IMR-90 (cell line): ENCODE measurements around the gene SLC26A4. TPM values are rescaled to one million over a fixed set of nuclear protein-coding genes. Genes with fewer than 3 reads are reported as not detected.

ENCODE experiments used
- ATAC-seq: fragments of 200-7000 bp; cut with Tn5 transposase; 2 replicates; pipeline ENCODE4 v1.9.1; 2020; ENCODE audit warnings: low read depth, mild to moderate bottlenecking, moderate library complexity
- BruUV-seq: library from RNA; stranded (reverse); fragments of 400-500 nt; replicated peaks from 2 replicates; lab custom pipeline; 2021; lab: Mats Ljungman, UMichigan
- CTCF ChIA-PET: fragments of 300-600 bp; formaldehyde crosslinking; extraction: SDS; loops from one replicate; lab custom pipeline; 2021; ENCODE audit warnings: antibody characterized with exemption; lab: Yijun Ruan, JAX
- POLR2A ChIA-PET: fragments of 300-600 bp; sonication (Branson Sonifier 250); formaldehyde crosslinking; loops from one replicate; lab custom pipeline; 2022; ENCODE audit warnings: antibody characterized with exemption; ENCODE audit not compliant: unreplicated experiment; lab: Charles Lee
- DNase-seq: peaks from one replicate; pipeline ENCODE4 v3.0.0; 2013
- H2AFZ ChIP-seq: replicated peaks from 2 replicates; pipeline ENCODE3; 2013; ENCODE audit warnings: low read length, mild to moderate bottlenecking; ENCODE audit not compliant: poor library complexity
- H2AK5ac ChIP-seq: 2 replicates; pipeline ENCODE4 v1.6.1; 2013; ENCODE audit warnings: low read depth, low read length, inconsistent platforms
- H2AK9ac ChIP-seq: replicated peaks from 2 replicates; pipeline ENCODE3; 2013; ENCODE audit warnings: mild to moderate bottlenecking, low read depth, low read length, moderate library complexity; ENCODE audit not compliant: poor library complexity
- H2BK120ac ChIP-seq: 2 replicates; pipeline ENCODE4 v1.6.1; 2013; ENCODE audit warnings: low read depth, low read length, inconsistent platforms
- H2BK15ac ChIP-seq: 3 replicates; pipeline ENCODE4 v1.6.1; 2013; ENCODE audit warnings: low read depth, low read length, inconsistent platforms
- H2BK20ac ChIP-seq: 2 replicates; pipeline ENCODE4 v1.6.1; 2013; ENCODE audit warnings: low read depth, mild to moderate bottlenecking, inconsistent platforms, low read length, moderate library complexity
- H2BK5ac ChIP-seq: 2 replicates; pipeline ENCODE4 v1.6.1; 2013; ENCODE audit warnings: mild to moderate bottlenecking, low read depth, low read length, inconsistent platforms; ENCODE audit not compliant: poor library complexity, severe bottlenecking
- H3K14ac ChIP-seq: replicated peaks from 2 replicates; pipeline ENCODE4 v1.6.1; 2013; ENCODE audit warnings: low read depth, low read length, inconsistent platforms
- H3K18ac ChIP-seq: 2 replicates; pipeline ENCODE4 v1.6.1; 2013; ENCODE audit warnings: low read depth, low read length, control low read depth
- H3K23ac ChIP-seq: 2 replicates; pipeline ENCODE4 v1.6.1; 2013; ENCODE audit warnings: low read depth, low read length, inconsistent platforms
- H3K27ac ChIP-seq: 2 replicates; pipeline ENCODE4 v1.5.1; 2013; ENCODE audit warnings: mild to moderate bottlenecking, control low read depth, low read length; ENCODE audit not compliant: insufficient read depth
- H3K27me3 ChIP-seq: 2 replicates; pipeline ENCODE4 v1.6.1; 2013; ENCODE audit warnings: low read length; ENCODE audit not compliant: control insufficient read depth, insufficient read depth
- H3K36me3 ChIP-seq: 2 replicates; pipeline ENCODE4 v1.6.1; 2013; ENCODE audit warnings: low read length, mixed read lengths; ENCODE audit not compliant: control insufficient read depth, insufficient read depth
- H3K4ac ChIP-seq: 2 replicates; pipeline ENCODE4 v1.6.1; 2013; ENCODE audit warnings: low read depth, low read length, inconsistent platforms
- H3K4me1 ChIP-seq: 2 replicates; pipeline ENCODE4 v1.6.1; 2013; ENCODE audit warnings: low read length, mixed read lengths; ENCODE audit not compliant: control insufficient read depth, insufficient read depth
- H3K4me2 ChIP-seq: 2 replicates; pipeline ENCODE4 v1.6.1; 2013; ENCODE audit warnings: low read depth, mild to moderate bottlenecking, control low read depth, low read length, moderate library complexity
- H3K4me3 ChIP-seq: 2 replicates; pipeline ENCODE4 v1.5.1; 2013; ENCODE audit warnings: low read depth, mild to moderate bottlenecking, control low read depth, low read length, moderate library complexity; ENCODE audit not compliant: insufficient read depth
- H3K56ac ChIP-seq: 2 replicates; pipeline ENCODE4 v1.6.1; 2013; ENCODE audit warnings: low read length, inconsistent platforms; ENCODE audit not compliant: insufficient read depth; ENCODE audit errors: extremely low read depth
- H3K79me1 ChIP-seq, 2 experiments: 2 replicates each; pipeline ENCODE4 v1.6.1; 2013; ENCODE audit warnings: low read length in 2 of 2, inconsistent platforms in 1 of 2, low read depth in 1 of 2
- H3K9ac ChIP-seq: 2 replicates; pipeline ENCODE4 v1.6.1; 2013; ENCODE audit warnings: low read depth, low read length, control low read depth
- H3K9me1 ChIP-seq: 2 replicates; pipeline ENCODE4 v1.6.1; 2013; ENCODE audit warnings: low read length, inconsistent platforms; ENCODE audit not compliant: insufficient read depth
- H3K9me3 ChIP-seq: 2 replicates; pipeline ENCODE4 v1.6.1; 2013; ENCODE audit warnings: low read length; ENCODE audit not compliant: control insufficient read depth, insufficient read depth
- H4K20me1 ChIP-seq: 2 replicates; pipeline ENCODE4 v1.6.1; 2013; ENCODE audit warnings: low read length, inconsistent platforms; ENCODE audit not compliant: insufficient read depth
- H4K5ac ChIP-seq: 2 replicates; pipeline ENCODE4 v1.6.1; 2013; ENCODE audit warnings: mild to moderate bottlenecking, low read depth, low read length, control low read depth
- H4K8ac ChIP-seq, 2 experiments: 2 replicates each; pipeline ENCODE4 v1.6.1; 2013; ENCODE audit warnings: low read depth in 2 of 2, low read length in 2 of 2, control low read depth in 1 of 2, inconsistent platforms in 1 of 2
- H4K91ac ChIP-seq: 2 replicates; pipeline ENCODE4 v1.6.1; 2013; ENCODE audit warnings: low read depth, low read length, inconsistent platforms; ENCODE audit not compliant: insufficient read depth
- BHLHE40 ChIP-seq: fragments of 150-350 bp; IDR thresholded peaks from 2 replicates; pipeline ENCODE4 v1.6.1; 2016; ENCODE audit warnings: mild to moderate bottlenecking, low read depth, low read length
- CEBPB ChIP-seq: IDR thresholded peaks from 2 replicates; pipeline ENCODE4 v1.6.1; 2012; ENCODE audit warnings: low read depth, low read length, improper control_type of control experiment
- CHD1 ChIP-seq: IDR thresholded peaks from 2 replicates; pipeline ENCODE4 v1.6.1; 2012; ENCODE audit warnings: low read depth, low read length, improper control_type of control experiment
- CTCF ChIP-seq: conservative IDR thresholded peaks from 2 replicates; pipeline ENCODE4 v1.5.1; 2012; ENCODE audit warnings: mild to moderate bottlenecking, low read depth, low read length, improper control_type of control experiment
- FOS ChIP-seq: fragments of 150-350 bp; IDR thresholded peaks from 2 replicates; pipeline ENCODE4 v1.6.1; 2016; ENCODE audit warnings: low read depth, low read length
- MAFK ChIP-seq: IDR thresholded peaks from 2 replicates; pipeline ENCODE4 v1.6.1; 2012; ENCODE audit warnings: low read depth, low read length, improper control_type of control experiment
- MAZ ChIP-seq: IDR thresholded peaks from 2 replicates; pipeline ENCODE4 v1.6.1; 2012; ENCODE audit warnings: low read depth, mild to moderate bottlenecking, low read length, improper control_type of control experiment, moderate library complexity, borderline replicate concordance
- MXI1 ChIP-seq: IDR thresholded peaks from 2 replicates; pipeline ENCODE4 v1.6.1; 2012; ENCODE audit warnings: low read depth, mild to moderate bottlenecking, low read length, moderate library complexity, borderline replicate concordance
- NFE2L2 ChIP-seq: fragments of 150-350 bp; IDR thresholded peaks from 2 replicates; pipeline ENCODE4 v1.6.1; 2016; ENCODE audit warnings: low read depth, mild to moderate bottlenecking, low read length
- POLR2A ChIP-seq: IDR thresholded peaks from 2 replicates; pipeline ENCODE4 v1.6.1; 2012; ENCODE audit warnings: mild to moderate bottlenecking, low read depth, low read length
- RAD21 ChIP-seq: IDR thresholded peaks from 2 replicates; pipeline ENCODE4 v1.6.1; 2012; ENCODE audit warnings: low read length, improper control_type of control experiment
- RCOR1 ChIP-seq: IDR thresholded peaks from 2 replicates; pipeline ENCODE4 v1.6.1; 2012; ENCODE audit warnings: mild to moderate bottlenecking, low read length, improper control_type of control experiment; ENCODE audit not compliant: insufficient replicate concordance
- RFX5 ChIP-seq: IDR thresholded peaks from 2 replicates; pipeline ENCODE4 v1.8.0; 2012; ENCODE audit warnings: low read depth, mild to moderate bottlenecking, low read length, moderate library complexity
- SMC3 ChIP-seq: fragments of 150-350 bp; IDR thresholded peaks from 2 replicates; pipeline ENCODE4 v1.6.1; 2016; ENCODE audit warnings: low read depth, mild to moderate bottlenecking, antibody characterized with exemption, low read length, moderate library complexity
- USF2 ChIP-seq: fragments of 150-350 bp; IDR thresholded peaks from 2 replicates; pipeline ENCODE4 v1.6.1; 2017; ENCODE audit warnings: mild to moderate bottlenecking, antibody characterized with exemption, low read length, low read depth
- WGBS, 2 experiments: methylation state at CpG; one replicate each; pipeline versions ENCODE4 v1.1.5 to v1.1.7; 2013; ENCODE audit warnings: missing lambda C conversion rate in 2 of 2; ENCODE audit not compliant: insufficient read length in 1 of 2; ENCODE audit errors: extremely low coverage in 2 of 2; 5-methylcytosine and 5-hydroxymethylcytosine counted together
- dilution Hi-C: fragments of 300-500 bp; cut with HindIII; formaldehyde crosslinking; loops from one replicate; pipeline ENCODE4 v1.14.3; 2018; ENCODE audit warnings: low sequenced_read_pairs; ENCODE audit not compliant: unreplicated experiment
- in situ Hi-C: fragments of 300-500 bp; cut with MboI; formaldehyde crosslinking; loops from 3 replicates; pipeline ENCODE4 v1.14.3; 2019; ENCODE audit warnings: low sequenced_read_pairs, inconsistent platforms, mixed read lengths
- intact Hi-C: fragments of 100-400 bp; cut with micrococcal nuclease; formaldehyde crosslinking; loops from 2 replicates; pipeline ENCODE4 v1.10.0; 2022
- polyA plus RNA-seq, 3 experiments: library from polyadenylated mRNA; depleted of rRNA; stranded (reverse); fragments of >200 nt; gene quantifications; 2 replicates each; pipeline ENCODE4 v1.2.3, GENCODE V29; 2012; ENCODE audit warnings: low replicate concordance in 1 of 3
- total RNA-seq: library from RNA; depleted of rRNA; stranded (reverse); fragments of >200 nt; gene quantifications from 2 replicates; pipeline ENCODE4 v1.2.3, GENCODE V29; 2012
- TF ChIP-seq, protein P1 (sequence below): fragments of 150-350 bp; IDR thresholded peaks from 2 replicates; pipeline ENCODE4 v1.6.1; 2016; ENCODE audit warnings: low read depth, mild to moderate bottlenecking, low read length, moderate library complexity, borderline replicate concordance

The SLC26A4 gene
- total and polyA plus RNA-seq, 2 of the 4 experiments (the other 2 are of a cell fraction), result 0.09 to 1.1 TPM

- dilution Hi-C loops, result no loop called here
- POLR2A ChIA-PET, result no interaction called here
Observed at GRCh38 chr7:107725138-107725740, 64.6 kb downstream of the SLC26A4 start.

More at GRCh38 chr7:107725138-107725740, 64.6 kb downstream of the SLC26A4 start:
- no peak overlapping the region for H2AK9ac ChIP-seq
- DNase-seq (peak; percentile 68), ATAC-seq (no peak)
- no peak overlapping the region for H2AK5ac ChIP-seq
- peak; percentile 71 for TF ChIP-seq CTCF
- TF ChIP-seq POLR2A, result no peak
- TF ChIP-seq BHLHE40, result no peak
- TF ChIP-seq RFX5, result no peak
- no peak for TF ChIP-seq RCOR1
- TF ChIP-seq NFE2L2, result no peak
- no peak for TF ChIP-seq CHD1
- no peak for TF ChIP-seq FOS
- no peak for TF ChIP-seq CEBPB
- TF ChIP-seq RAD21, result peak; percentile 76
- TF ChIP-seq MAFK, result no peak
- TF ChIP-seq MAZ, result no peak
- TF ChIP-seq MXI1, result no peak
- peak; percentile 81 for TF ChIP-seq SMC3
- no peak for TF ChIP-seq USF2
- TF ChIP-seq, protein P1, sequence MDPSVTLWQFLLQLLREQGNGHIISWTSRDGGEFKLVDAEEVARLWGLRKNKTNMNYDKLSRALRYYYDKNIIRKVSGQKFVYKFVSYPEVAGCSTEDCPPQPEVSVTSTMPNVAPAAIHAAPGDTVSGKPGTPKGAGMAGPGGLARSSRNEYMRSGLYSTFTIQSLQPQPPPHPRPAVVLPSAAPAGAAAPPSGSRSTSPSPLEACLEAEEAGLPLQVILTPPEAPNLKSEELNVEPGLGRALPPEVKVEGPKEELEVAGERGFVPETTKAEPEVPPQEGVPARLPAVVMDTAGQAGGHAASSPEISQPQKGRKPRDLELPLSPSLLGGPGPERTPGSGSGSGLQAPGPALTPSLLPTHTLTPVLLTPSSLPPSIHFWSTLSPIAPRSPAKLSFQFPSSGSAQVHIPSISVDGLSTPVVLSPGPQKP, result no peak
- no peak overlapping the region for H2BK20ac ChIP-seq
- H3K27me3 ChIP-seq, result peaks cover 4% of the 10 kb centered on the region
- H3K79me1 ChIP-seq, result no peaks in the 10 kb centered on the region
- no peaks in the 10 kb centered on the region for H4K20me1 ChIP-seq
- H3K36me3 ChIP-seq, result no peaks in the 10 kb centered on the region
- H3K14ac ChIP-seq, result no peak overlapping the region
- intact Hi-C loops (loop anchor here (1.0 to 5.0 kb wide), 3 partner anchors 143 to 523 kb away; partner anchors contain the start of gene BCAP29), in situ Hi-C loops (loop anchor here (10.0 to 25.0 kb wide), 2 partner anchors 412 to 530 kb away; partner anchors contain the start of gene LAMB4)
- H3K4me1 ChIP-seq, result peaks cover 3% of the 10 kb centered on the region; the same call in 1 of the 2 replicates
- no peak overlapping the region for H3K18ac ChIP-seq
- no peak overlapping the region for H2BK5ac ChIP-seq
- H3K9me1 ChIP-seq, result no peaks in the 10 kb centered on the region
- no peak overlapping the region for H2AFZ ChIP-seq
- H4K8ac ChIP-seq, result no peak overlapping the region
- CTCF ChIA-PET, result interaction anchor here (0.8 to 1.1 kb wide), 5 partner anchors 18 to 269 kb away, joined by 3 to 7 read pairs (median 3); no protein-coding TSS in a partner anchor
- no peak overlapping the region for H3K4me2 ChIP-seq
- no peak overlapping the region for H4K5ac ChIP-seq
- H2BK120ac ChIP-seq, result no peak overlapping the region
- H3K27ac ChIP-seq, result no peak overlapping the region
- no peak overlapping the region for H3K23ac ChIP-seq
- H3K56ac ChIP-seq, result no peak overlapping the region
- no peak overlapping the region for H3K4me3 ChIP-seq
- no peak overlapping the region for H3K9ac ChIP-seq
- BruUV-seq, result no TSS peak
- no peaks in the 10 kb centered on the region for H3K9me3 ChIP-seq
- H4K91ac ChIP-seq, result no peak overlapping the region
- WGBS, 2 experiments, result no CpG with 5 or more reads among the region's 4 CpGs
- H3K4ac ChIP-seq, result no peak overlapping the region
- H2BK15ac ChIP-seq, result no peak overlapping the region
